Naive thymus-derived CD4-positive, alpha-beta T cell (primary cell): ENCODE results near the gene P2RY6. TPM values are rescaled to one million over a fixed set of nuclear protein-coding genes. Genes with fewer than 3 reads are reported as not detected.

Experiments
- ATAC-seq: fragments of 150-1000 bp; cut with Tn5 transposase; 2 replicates; pipeline ENCODE4 v1.10.0; 2021; ENCODE audit warnings: mild to moderate bottlenecking, moderate library complexity
- CTCF ChIA-PET: fragments of 350-600 bp; sonication (Branson Sonifier 250); formaldehyde crosslinking; loops from one replicate; lab custom pipeline; 2021; ENCODE audit warnings: antibody characterized with exemption; lab: Charles Lee
- POLR2A ChIA-PET: fragments of 350-600 bp; sonication (Branson Sonifier 250); formaldehyde crosslinking; loops from one replicate; lab custom pipeline; 2021; ENCODE audit warnings: antibody characterized with exemption, inconsistent platforms; lab: Charles Lee
- DNase-seq, 9 donors: peaks; one replicate each; pipeline versions ENCODE4 v3.0.0 to v3.0.0-alpha.2; 2020 to 2022; ENCODE audit warnings: mixed read lengths in 1 of 9
- H3K27ac ChIP-seq: one replicate; pipeline ENCODE4 v1.7.0; 2013; ENCODE audit warnings: mild to moderate bottlenecking, low read depth, low read length, moderate library complexity
- H3K27me3 ChIP-seq, 2 donors: one replicate each; pipeline ENCODE4 v1.7.0; 2013; ENCODE audit warnings: low read length in 2 of 2, mild to moderate bottlenecking in 2 of 2, moderate library complexity in 2 of 2; ENCODE audit not compliant: control insufficient read depth in 2 of 2, insufficient read depth in 2 of 2
- H3K36me3 ChIP-seq, 3 experiments: 1 replicate in 2 of 3; 2 replicates in 1 of 3; pipeline ENCODE4 v1.7.0; 2013; ENCODE audit warnings: low read length in 3 of 3, mild to moderate bottlenecking in 3 of 3, moderate library complexity in 1 of 3; ENCODE audit not compliant: insufficient read depth in 3 of 3, control insufficient read depth in 2 of 3
- H3K4me1 ChIP-seq, 2 donors: one replicate each; pipeline ENCODE4 v1.7.0; 2013; ENCODE audit warnings: low read length in 2 of 2, mild to moderate bottlenecking in 2 of 2, moderate library complexity in 1 of 2; ENCODE audit not compliant: control insufficient read depth in 2 of 2, insufficient read depth in 2 of 2
- H3K4me3 ChIP-seq: 2 replicates; pipeline ENCODE4 v1.7.0; 2013; ENCODE audit warnings: mild to moderate bottlenecking, low read length
- H3K9me3 ChIP-seq, 3 experiments: 1 replicate in 2 of 3; 2 replicates in 1 of 3; pipeline ENCODE4 v1.7.0; 2013; ENCODE audit warnings: low read length in 3 of 3; ENCODE audit not compliant: control insufficient read depth in 2 of 3
- H3K27ac Mint-ChIP-seq, 9 donors: one replicate each; pipeline ENCODE4 v1.8.0; 2020 to 2022; ENCODE audit warnings: mixed read lengths in 9 of 9, mild to moderate bottlenecking in 8 of 9, moderate library complexity in 5 of 9, inconsistent platforms in 2 of 9
- H3K27me3 Mint-ChIP-seq, 5 donors: one replicate each; pipeline ENCODE4 v1.8.0; 2021 to 2022; ENCODE audit warnings: mixed read lengths in 5 of 5, mild to moderate bottlenecking in 1 of 5
- H3K36me3 Mint-ChIP-seq, 5 donors: one replicate each; pipeline ENCODE4 v1.8.0; 2020 to 2022; ENCODE audit warnings: mixed read lengths in 5 of 5, mild to moderate bottlenecking in 3 of 5, inconsistent platforms in 1 of 5
- H3K4me1 Mint-ChIP-seq, 7 donors: one replicate each; pipeline ENCODE4 v1.8.0; 2020 to 2022; ENCODE audit warnings: mixed read lengths in 7 of 7, mild to moderate bottlenecking in 3 of 7, inconsistent platforms in 1 of 7
- H3K4me3 Mint-ChIP-seq, 10 donors: one replicate each; pipeline ENCODE4 v1.8.0; 2020 to 2022; ENCODE audit warnings: mild to moderate bottlenecking in 10 of 10, mixed read lengths in 10 of 10, moderate library complexity in 6 of 10, inconsistent platforms in 2 of 10
- H3K9me3 Mint-ChIP-seq, 11 donors: one replicate each; pipeline ENCODE4 v1.8.0; 2020 to 2022; ENCODE audit warnings: mixed read lengths in 11 of 11, mild to moderate bottlenecking in 4 of 11, inconsistent platforms in 1 of 11, moderate library complexity in 1 of 11
- intact Hi-C, 2 donors: fragments of 100-400 bp; cut with micrococcal nuclease; formaldehyde crosslinking; loops; one replicate each; pipeline ENCODE4 v1.15.1; 2023
- polyA plus RNA-seq, 2 donors: library from polyadenylated mRNA; unstranded; fragments of 300-500 nt; fragmentation: Illumina TruSeq; gene quantifications; one replicate each; pipeline ENCODE4 v1.2.3, GENCODE V29; 2021
- total RNA-seq, 6 experiments: library from RNA in 5 of 6; stranded (reverse) in 5 of 6; gene quantifications; 1 replicate in 5 of 6; 2 replicates in 1 of 6; pipeline ENCODE4 v1.2.3 and lab custom pipeline; 2021 to 2026

The P2RY6 gene
- total and polyA plus RNA-seq, 7 experiments from 2014 or later = 0.34 to 1.8 (median 0.92) TPM; not detected in 4

DNA sequence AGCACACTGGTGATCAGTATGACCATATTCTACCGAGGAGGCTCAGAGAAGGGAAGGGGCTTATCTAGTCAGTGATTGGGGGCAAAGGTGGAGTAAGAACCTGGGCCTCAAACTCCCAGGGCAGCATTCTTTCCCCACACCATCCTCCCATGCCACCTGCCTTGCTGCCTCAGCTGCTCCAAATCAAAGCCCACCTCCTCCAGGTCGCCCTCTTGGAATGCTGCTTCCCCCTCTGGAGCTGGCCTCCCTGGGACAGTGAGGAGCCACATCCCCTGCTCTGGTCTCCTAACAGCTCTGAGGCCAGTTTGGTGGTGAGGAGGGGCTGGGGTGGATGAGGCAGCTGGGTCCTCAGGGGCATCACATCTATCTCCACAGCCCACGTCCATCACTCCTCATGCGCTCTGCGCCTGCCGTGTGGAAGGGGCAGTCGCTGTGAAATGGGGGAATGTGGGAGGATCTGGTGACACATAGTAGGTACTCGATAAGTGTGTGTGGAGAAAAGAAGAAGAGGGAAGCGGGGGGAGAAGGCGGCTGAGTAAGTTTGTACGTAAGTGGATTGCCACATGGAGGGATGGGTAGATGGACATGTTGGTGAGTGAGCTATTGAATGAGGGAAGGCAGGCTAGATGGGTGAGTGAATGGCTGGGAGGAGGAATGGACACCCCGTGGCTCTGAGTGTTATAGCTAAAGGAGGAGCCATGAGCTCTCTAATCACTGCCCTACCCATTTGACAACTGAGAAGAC lies 19.8 kb downstream of the P2RY6 start:
- DNase-seq (no peak), ATAC-seq (no peak)
- intact Hi-C loops = no loop called here
- Mint-ChIP-seq H3K9me3 (peaks cover 0 to 2% (median 0%) of the 10 kb centered on the region in 11 donors), H3K27me3 (peaks cover 0 to 6% (median 3%) of the 10 kb centered on the region in 5 donors), H3K4me3 (no peak overlapping the region), H3K36me3 (no peaks in the 10 kb centered on the region), H3K4me1 (peaks cover 0 to 26% (median 9%) of the 10 kb centered on the region in 7 donors), H3K27ac (no peak overlapping the region)
- no peak overlapping the region for H3K27ac ChIP-seq
- no peak overlapping the region for H3K4me3 ChIP-seq
- H3K27me3 ChIP-seq = no peaks in the 10 kb centered on the region
- no peaks in the 10 kb centered on the region for H3K9me3 ChIP-seq
- peaks cover 0 to 4% of the 10 kb centered on the region in 2 donors for H3K4me1 ChIP-seq
- H3K36me3 ChIP-seq = no peaks in the 10 kb centered on the region
- ChIA-PET POLR2A (no interaction called here), CTCF (no interaction called here)

DNA sequence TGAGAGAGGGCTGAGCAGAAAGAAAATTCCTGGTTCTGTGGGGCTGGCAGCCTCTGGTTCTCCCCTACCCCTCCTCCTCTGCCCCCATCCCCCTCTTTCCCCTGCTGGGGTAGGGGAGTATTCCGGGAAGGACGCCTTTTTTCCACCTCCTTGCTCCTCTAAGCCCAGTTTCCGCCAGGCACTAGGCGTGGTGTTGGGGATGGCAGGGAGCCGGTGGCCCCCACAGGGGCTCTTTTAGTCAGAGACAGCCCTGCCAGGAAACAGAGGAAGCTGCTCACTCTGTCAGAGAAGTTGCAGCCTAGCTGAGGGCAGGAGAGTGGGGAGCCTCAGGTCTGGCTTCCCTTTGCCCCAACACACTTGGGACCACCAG lies 20.4 kb downstream of the P2RY6 start:
- Mint-ChIP-seq H3K27me3 (peaks cover 0 to 6% (median 3%) of the 10 kb centered on the region in 5 donors), H3K27ac (no peak overlapping the region), H3K4me1 (peaks cover 0 to 21% (median 9%) of the 10 kb centered on the region in 7 donors), H3K9me3 (peaks cover 0 to 2% (median 0%) of the 10 kb centered on the region in 11 donors), H3K36me3 (no peaks in the 10 kb centered on the region), H3K4me3 (no peak overlapping the region)
- H3K27ac ChIP-seq = no peak overlapping the region
- ATAC-seq = no peak
- ChIA-PET CTCF (no interaction called here), POLR2A (no interaction called here)
- no peaks in the 10 kb centered on the region for H3K36me3 ChIP-seq
- intact Hi-C loops = no loop called here
- H3K9me3 ChIP-seq = no peaks in the 10 kb centered on the region
- H3K27me3 ChIP-seq = no peaks in the 10 kb centered on the region
- no peak for DNase-seq
- H3K4me3 ChIP-seq = no peak overlapping the region
- H3K4me1 ChIP-seq = peaks cover 0 to 4% of the 10 kb centered on the region in 2 donors

DNA sequence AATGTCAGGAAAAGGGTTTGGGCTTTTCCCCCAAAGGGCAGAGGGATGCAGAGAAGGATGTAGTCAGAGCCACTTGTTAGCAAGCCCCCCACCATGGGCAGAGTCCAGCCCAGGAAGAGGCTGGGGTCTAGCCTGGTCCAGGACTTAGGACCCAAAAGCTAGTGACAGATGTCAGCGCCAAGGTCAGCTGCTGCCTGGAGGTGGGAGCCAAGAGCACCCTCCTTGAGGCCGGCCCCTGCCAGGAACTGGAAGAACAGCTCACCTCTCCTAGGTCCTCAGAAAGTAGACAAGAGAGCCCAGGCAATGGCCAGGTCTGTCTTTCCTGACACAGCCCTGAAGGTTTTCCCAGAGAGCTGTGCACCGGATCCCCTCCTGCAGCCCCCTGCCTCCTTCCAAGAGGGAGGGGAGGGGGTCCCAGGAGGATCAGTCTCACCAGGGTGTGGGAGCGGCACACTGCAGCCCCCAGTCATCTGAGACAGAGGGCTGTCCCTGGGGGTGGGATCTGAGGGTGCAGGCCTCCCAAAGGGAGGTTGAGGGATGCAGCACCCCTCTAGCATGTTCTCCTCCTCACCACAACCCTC lies 21.3 kb downstream of the P2RY6 start:
- CTCF ChIA-PET = interaction anchor here (0.6 to 1.7 kb wide), 4 partner anchors 11 to 167 kb away, joined by 3 to 6 read pairs (median 4); no protein-coding TSS in a partner anchor
- H3K27ac ChIP-seq = no peak overlapping the region
- no peaks in the 10 kb centered on the region for H3K36me3 Mint-ChIP-seq
- DNase-seq = no peak
- peaks cover 4 to 14% (median 11%) of the 10 kb centered on the region in 5 donors for H3K27me3 Mint-ChIP-seq
- no peaks in the 10 kb centered on the region for H3K9me3 ChIP-seq
- no peaks in the 10 kb centered on the region for H3K27me3 ChIP-seq
- no peak overlapping the region for H3K4me3 Mint-ChIP-seq
- no peak overlapping the region for H3K27ac Mint-ChIP-seq
- H3K36me3 ChIP-seq = no peaks in the 10 kb centered on the region
- H3K4me1 Mint-ChIP-seq = peaks cover 0 to 13% (median 9%) of the 10 kb centered on the region in 7 donors
- ATAC-seq = no peak
- H3K9me3 Mint-ChIP-seq = peaks cover 0 to 2% (median 0%) of the 10 kb centered on the region in 11 donors
- H3K4me3 ChIP-seq = no peak overlapping the region
- intact Hi-C loops = no loop called here
- peaks cover 0 to 4% of the 10 kb centered on the region in 2 donors for H3K4me1 ChIP-seq
- POLR2A ChIA-PET = no interaction called here

DNA sequence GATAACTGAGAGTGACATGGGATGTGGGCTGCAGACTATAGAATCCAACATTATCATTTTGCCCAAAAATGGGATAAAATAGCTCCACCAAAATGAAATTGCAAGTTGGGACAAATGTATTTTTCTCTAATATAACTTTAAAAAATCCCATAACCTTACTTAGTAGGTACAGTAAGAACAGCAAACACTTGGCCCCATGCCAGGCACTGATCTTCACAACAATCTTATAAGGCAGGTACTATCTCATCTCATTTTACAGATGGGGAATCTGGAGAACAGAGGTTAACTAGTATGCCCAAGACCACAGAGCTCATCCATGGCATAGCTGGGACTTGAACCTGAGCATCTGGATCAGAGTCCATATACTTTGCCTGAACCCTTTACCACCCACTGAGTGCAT lies 22.5 kb downstream of the P2RY6 start:
- H3K36me3 Mint-ChIP-seq = no peaks in the 10 kb centered on the region

DNA sequence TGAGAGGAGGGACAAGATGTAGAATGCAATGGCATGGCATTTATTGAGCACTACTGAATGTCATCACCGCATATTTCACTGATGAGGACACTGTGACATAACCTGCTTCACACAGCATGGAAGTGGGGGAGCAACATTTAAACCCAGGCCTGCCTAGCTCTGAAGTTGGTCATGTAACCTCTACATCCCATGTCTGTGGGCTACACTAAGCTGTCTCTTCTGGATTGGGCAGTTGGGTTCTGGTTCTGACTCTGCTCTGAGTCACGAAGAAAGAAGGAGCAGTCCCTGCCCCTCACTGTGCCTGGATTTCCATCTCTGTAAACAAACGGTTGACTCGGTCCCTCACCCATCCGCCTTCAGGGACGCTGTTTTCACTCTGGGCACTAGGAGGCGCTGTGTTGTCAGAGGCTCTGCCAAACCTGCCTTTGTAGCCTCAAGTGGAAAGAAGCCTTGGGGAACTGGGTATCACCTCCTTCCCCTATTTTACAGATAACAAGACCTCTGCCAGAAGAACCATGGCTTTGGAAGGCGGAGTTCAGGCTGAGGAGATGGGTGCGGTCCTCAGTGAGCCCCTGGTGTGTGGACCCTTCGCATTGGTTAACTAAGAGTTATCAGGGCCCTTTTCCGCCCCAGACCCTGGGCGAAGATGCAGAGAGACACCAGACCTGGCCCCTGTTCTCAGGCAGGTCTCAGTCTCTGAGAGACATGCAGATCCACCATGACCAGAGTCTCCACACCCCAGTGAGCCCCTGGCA lies 23.3 kb downstream of the P2RY6 start:
- H3K27me3 Mint-ChIP-seq = peaks cover 9 to 17% (median 10%) of the 10 kb centered on the region in 5 donors
- POLR2A ChIA-PET = interaction anchor here (0.9 kb wide), 1 partner anchor 39 kb away, joined by 3 read pairs; no protein-coding TSS in a partner anchor
- CTCF ChIA-PET = interaction anchor here (0.6 to 1.7 kb wide), 2 partner anchors 13 to 65 kb away, joined by 4 to 6 read pairs; no protein-coding TSS in a partner anchor
- no peak overlapping the region for H3K4me3 ChIP-seq
- no peaks in the 10 kb centered on the region for H3K9me3 ChIP-seq
- H3K4me3 Mint-ChIP-seq = no peak overlapping the region
- H3K36me3 Mint-ChIP-seq = no peaks in the 10 kb centered on the region
- no peak overlapping the region for H3K27ac Mint-ChIP-seq
- DNase-seq = peak; percentile 35 to 79 (median 65)
- peak; percentile 92 for ATAC-seq
- no peak overlapping the region for H3K27ac ChIP-seq
- no peaks in the 10 kb centered on the region for H3K4me1 ChIP-seq
- H3K27me3 ChIP-seq = no peaks in the 10 kb centered on the region
- H3K4me1 Mint-ChIP-seq = peaks cover 0 to 4% (median 0%) of the 10 kb centered on the region in 7 donors
- intact Hi-C loops = loop anchor here (1.0 kb wide), 1 partner anchor 40 kb away; no protein-coding TSS in a partner anchor
- no peaks in the 10 kb centered on the region for H3K9me3 Mint-ChIP-seq
- H3K36me3 ChIP-seq = no peaks in the 10 kb centered on the region

More for the DNA sequence above, 22.5 kb downstream of the P2RY6 start:
- H3K4me3 Mint-ChIP-seq = no peak overlapping the region
- ChIA-PET CTCF (interaction anchor here (0.7 to 1.7 kb wide), 3 partner anchors 9 to 45 kb away, joined by 3 to 6 read pairs (median 3); no protein-coding TSS in a partner anchor), POLR2A (interaction anchor here (0.9 kb wide), 1 partner anchor 40 kb away, joined by 3 read pairs; no protein-coding TSS in a partner anchor)
- H3K9me3 ChIP-seq = no peaks in the 10 kb centered on the region
- DNase-seq (no peak), ATAC-seq (no peak)
- intact Hi-C loops = loop anchor here (1.0 kb wide), 1 partner anchor 41 kb away; no protein-coding TSS in a partner anchor
- H3K9me3 Mint-ChIP-seq = peaks cover 0 to 2% (median 0%) of the 10 kb centered on the region in 11 donors
- H3K4me3 ChIP-seq = no peak overlapping the region
- peaks cover 0 to 4% (median 0%) of the 10 kb centered on the region in 7 donors for H3K4me1 Mint-ChIP-seq
- no peak overlapping the region for H3K27ac Mint-ChIP-seq
- peaks cover 8 to 17% (median 10%) of the 10 kb centered on the region in 5 donors for H3K27me3 Mint-ChIP-seq
- H3K4me1 ChIP-seq = no peaks in the 10 kb centered on the region
- no peaks in the 10 kb centered on the region for H3K27me3 ChIP-seq
- H3K36me3 ChIP-seq = no peaks in the 10 kb centered on the region
- H3K27ac ChIP-seq = no peak overlapping the region

DNA sequence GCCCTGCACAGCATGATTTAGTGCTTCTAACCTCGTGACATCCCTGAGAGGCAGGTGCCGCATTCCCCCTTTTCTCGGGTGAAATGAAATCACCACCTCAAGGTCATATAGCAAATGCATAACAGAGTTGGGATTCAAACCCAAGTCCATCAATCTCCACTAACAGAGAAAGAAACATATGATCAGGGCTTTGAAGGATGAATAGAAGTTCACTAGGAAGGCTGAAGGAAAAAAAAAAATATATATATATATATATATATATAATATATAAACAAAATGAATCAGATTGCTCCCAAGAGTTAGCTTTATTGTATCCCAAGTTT lies 23.8 kb downstream of the P2RY6 start:
- no peaks in the 10 kb centered on the region for H3K36me3 Mint-ChIP-seq
- no peaks in the 10 kb centered on the region for H3K4me1 ChIP-seq
- ChIA-PET CTCF (interaction anchor here (0.6 kb wide), 1 partner anchor 66 kb away, joined by 4 read pairs; no protein-coding TSS in a partner anchor), POLR2A (no interaction called here)
- intact Hi-C loops = loop anchor here (1.0 kb wide), 1 partner anchor 39 kb away; no protein-coding TSS in a partner anchor
- no peak overlapping the region for H3K27ac Mint-ChIP-seq
- ATAC-seq = no peak
- no peak for DNase-seq
- H3K4me3 ChIP-seq = no peak overlapping the region
- no peaks in the 10 kb centered on the region for H3K9me3 Mint-ChIP-seq
- H3K27ac ChIP-seq = no peak overlapping the region
- H3K36me3 ChIP-seq = no peaks in the 10 kb centered on the region
- no peaks in the 10 kb centered on the region for H3K9me3 ChIP-seq
- no peaks in the 10 kb centered on the region for H3K27me3 ChIP-seq
- peaks cover 0 to 5% (median 0%) of the 10 kb centered on the region in 7 donors for H3K4me1 Mint-ChIP-seq
- peaks cover 9 to 17% (median 12%) of the 10 kb centered on the region in 5 donors for H3K27me3 Mint-ChIP-seq
- no peak overlapping the region for H3K4me3 Mint-ChIP-seq
